Right lobe of liver (tissue), 6 donors: Measurements from ENCODE around the gene ENOX1. TPM values are rescaled to one million over a fixed set of nuclear protein-coding genes. Genes with fewer than 3 reads are reported as not detected.

ENCODE experiments used
- ATAC-seq, 4 donors: fragments of 200-7000 bp; cut with Tn5 transposase; one replicate each; pipeline ENCODE4 v1.9.1; 2020; ENCODE audit warnings: mild to moderate bottlenecking in 4 of 4, moderate library complexity in 4 of 4
- DNase-seq, 3 donors: peaks; one replicate each; pipeline ENCODE4 v3.0.0-alpha.2; 2020
- H3K27ac ChIP-seq, 3 donors: fragments of 200-600 bp; one replicate each; pipeline ENCODE4 v1.8.0; 2022
- H3K27me3 ChIP-seq, 2 donors: fragments of 200-600 bp; one replicate each; pipeline ENCODE4 v1.8.0; 2022
- H3K36me3 ChIP-seq, 4 donors: fragments of 200-600 bp; sonication (generic) in 1 of 4; one replicate each; pipeline versions ENCODE4 v1.5.1 to v1.8.0; 2017 to 2022; ENCODE audit warnings: control low read depth in 1 of 4
- H3K4me1 ChIP-seq, 4 donors: fragments of 200-600 bp; sonication (generic) in 1 of 4; one replicate each; pipeline versions ENCODE4 v1.5.1 to v1.8.0; 2017 to 2022; ENCODE audit warnings: control low read depth in 1 of 4
- H3K4me3 ChIP-seq, 3 donors: fragments of 200-600 bp; one replicate each; pipeline ENCODE4 v1.8.0; 2022
- H3K9me3 ChIP-seq, 4 donors: fragments of 200-600 bp; sonication (generic) in 1 of 4; one replicate each; pipeline versions ENCODE4 v1.5.1 to v1.8.0; 2017 to 2022; ENCODE audit warnings: control low read depth in 1 of 4
- POLR2A ChIP-seq: fragments of 450-650 bp; IDR thresholded peaks from one replicate; pipeline ENCODE4 v1.6.1; 2017; ENCODE audit warnings: antibody characterized with exemption, mild to moderate bottlenecking
- WGBS: methylation state at CpG from one replicate; pipeline ENCODE4 v1.1.6; 2018; ENCODE audit warnings: low coverage, low lambda C conversion rate; ENCODE audit not compliant: insufficient coverage; ENCODE audit errors: missing lambda C conversion rate; 5-methylcytosine and 5-hydroxymethylcytosine counted together
- intact Hi-C, 2 donors: fragments of 100-400 bp; cut with DNase I; formaldehyde crosslinking; loops; one replicate each; pipeline versions ENCODE4 v1.11.2 to v1.14.1; 2022
- total RNA-seq, 6 experiments: library from RNA; depleted of rRNA in 2 of 6; stranded (reverse); fragments of >200 nt in 2 of 6; fragmentation: NEBNext Ultra II Directional in 3 of 6; extraction: Animal tissue kit (Norgen Biotek cat#: 25700) in 3 of 6; gene quantifications; one replicate each; pipeline versions ENCODE4 v1.1.0 to v1.2.4, GENCODE V29; 2016 to 2023
- TF ChIP-seq, protein P1 (sequence below), 4 donors: fragments of 200-600 bp in 3 of 4; fragments of 450-650 bp in 1 of 4; IDR thresholded peaks; one replicate each; pipeline versions ENCODE4 v1.5.1 to v1.8.0; 2016 to 2022; ENCODE audit warnings: antibody characterized with exemption in 4 of 4, mild to moderate bottlenecking in 2 of 4
- donor health status: DM: no; HTN: yes; CAD: no.
- donor health status: DM: no; HTN: no; CAD: no.
- donor health status: DM: no; HTN: no; CAD: no.
- donor health status: DM: no; HTN: yes; CAD: no.
- donor health status: DM: no; HTN: yes; CAD: no.

The ENOX1 gene
- total RNA-seq, 6 experiments from 2014 or later, result 0.07 to 0.16 TPM; not detected in 4

DNA sequence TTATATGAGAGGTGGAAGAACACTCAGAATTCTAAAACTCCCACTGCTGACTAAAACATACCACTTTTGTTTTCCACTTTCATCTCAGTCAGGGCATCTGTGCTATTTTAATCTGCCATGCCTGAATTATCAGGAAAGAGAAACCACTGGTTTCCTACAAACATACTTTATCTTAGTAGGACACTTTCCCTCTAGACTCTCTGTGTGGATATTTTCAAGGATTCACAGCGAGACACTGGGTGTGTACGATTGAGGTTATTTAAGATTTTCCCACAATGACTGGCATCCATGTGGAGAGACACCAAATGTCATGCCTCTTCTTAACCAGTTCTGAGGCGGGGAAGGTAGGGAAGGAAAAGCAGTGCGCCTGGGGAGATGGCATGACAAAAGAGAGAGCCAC lies 212.2 kb downstream of the ENOX1 start:
- Histone ChIP-seq H3K4me3 (no peak overlapping the region), H3K27ac (no peak overlapping the region), H3K4me1 (no peaks in the 10 kb centered on the region), H3K27me3 (no peaks in the 10 kb centered on the region), H3K36me3 (no peaks in the 10 kb centered on the region), H3K9me3 (no peaks in the 10 kb centered on the region)
- intact Hi-C loops, result no loop called here
- ATAC-seq (no peak), DNase-seq (no peak)
- 61% methylated on average over 4 of the region's 4 CpGs for WGBS
- TF ChIP-seq, protein P1, sequence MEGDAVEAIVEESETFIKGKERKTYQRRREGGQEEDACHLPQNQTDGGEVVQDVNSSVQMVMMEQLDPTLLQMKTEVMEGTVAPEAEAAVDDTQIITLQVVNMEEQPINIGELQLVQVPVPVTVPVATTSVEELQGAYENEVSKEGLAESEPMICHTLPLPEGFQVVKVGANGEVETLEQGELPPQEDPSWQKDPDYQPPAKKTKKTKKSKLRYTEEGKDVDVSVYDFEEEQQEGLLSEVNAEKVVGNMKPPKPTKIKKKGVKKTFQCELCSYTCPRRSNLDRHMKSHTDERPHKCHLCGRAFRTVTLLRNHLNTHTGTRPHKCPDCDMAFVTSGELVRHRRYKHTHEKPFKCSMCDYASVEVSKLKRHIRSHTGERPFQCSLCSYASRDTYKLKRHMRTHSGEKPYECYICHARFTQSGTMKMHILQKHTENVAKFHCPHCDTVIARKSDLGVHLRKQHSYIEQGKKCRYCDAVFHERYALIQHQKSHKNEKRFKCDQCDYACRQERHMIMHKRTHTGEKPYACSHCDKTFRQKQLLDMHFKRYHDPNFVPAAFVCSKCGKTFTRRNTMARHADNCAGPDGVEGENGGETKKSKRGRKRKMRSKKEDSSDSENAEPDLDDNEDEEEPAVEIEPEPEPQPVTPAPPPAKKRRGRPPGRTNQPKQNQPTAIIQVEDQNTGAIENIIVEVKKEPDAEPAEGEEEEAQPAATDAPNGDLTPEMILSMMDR (IDR thresholded peaks at IDR 0.05), result no peak

DNA sequence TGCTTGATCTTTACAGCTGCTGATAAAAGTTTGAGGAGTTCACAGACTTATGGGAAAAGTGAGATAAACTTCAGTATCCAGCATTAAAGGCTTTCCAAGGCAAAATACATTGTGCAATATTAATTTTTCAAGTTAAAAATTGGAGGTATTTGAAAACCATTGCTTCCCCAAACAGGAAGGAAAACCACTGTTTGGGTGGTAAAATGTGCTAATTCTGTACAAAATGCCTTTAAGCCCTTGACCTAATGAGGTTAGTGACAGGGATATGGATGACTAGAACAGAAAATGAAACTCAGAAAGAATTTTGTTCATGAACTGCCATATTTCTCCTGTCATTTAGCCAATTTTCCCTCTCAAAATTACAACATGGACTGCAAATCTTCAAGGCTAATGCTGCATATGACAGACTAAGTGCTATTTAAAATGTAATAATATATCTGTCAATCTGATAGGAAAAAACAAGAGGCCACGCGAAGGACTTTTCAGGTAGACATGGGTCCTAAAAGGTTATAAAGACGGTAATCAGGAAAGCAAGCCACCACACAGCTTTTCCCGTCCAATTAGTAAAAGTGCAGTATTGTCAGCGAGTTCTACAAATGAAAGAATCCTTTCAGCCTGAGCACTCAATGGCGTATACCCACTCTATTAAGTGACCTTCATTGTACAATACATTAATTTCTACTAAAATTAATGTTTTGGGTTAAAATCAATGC lies 212.8 kb downstream of the ENOX1 start:
- Histone ChIP-seq H3K36me3 (no peaks in the 10 kb centered on the region), H3K4me1 (no peaks in the 10 kb centered on the region), H3K4me3 (no peak overlapping the region), H3K27me3 (no peaks in the 10 kb centered on the region), H3K27ac (no peak overlapping the region), H3K9me3 (no peaks in the 10 kb centered on the region)
- no peak for DNase-seq
- intact Hi-C loops, result no loop called here
- 71% methylated on average over 6 of the region's 6 CpGs for WGBS
- no peak for ATAC-seq
- TF ChIP-seq, protein P1 (IDR thresholded peaks at IDR 0.05), result no peak
- no peak for TF ChIP-seq POLR2A

DNA sequence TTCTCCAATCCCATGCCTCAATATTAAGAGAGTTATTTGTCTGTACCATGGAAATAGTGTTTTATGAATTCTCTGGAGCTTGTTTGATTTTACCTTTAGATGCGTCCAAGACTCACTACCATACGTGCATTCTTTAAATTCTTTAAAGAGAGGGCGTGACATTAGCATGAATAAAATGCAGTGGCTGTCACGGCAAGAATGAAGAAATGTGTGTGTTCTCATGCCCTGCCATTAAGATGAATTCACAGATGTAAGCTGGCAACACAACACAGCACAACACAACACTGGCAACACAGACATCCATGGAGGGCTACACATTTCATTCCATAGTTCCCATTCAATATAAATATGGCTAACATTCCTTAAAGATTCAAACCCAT lies 213.4 kb downstream of the ENOX1 start:
- H3K36me3 ChIP-seq, result no peaks in the 10 kb centered on the region
- no peaks in the 10 kb centered on the region for H3K27me3 ChIP-seq
- intact Hi-C loops, result no loop called here
- no peak overlapping the region for H3K4me3 ChIP-seq
- H3K9me3 ChIP-seq, result no peaks in the 10 kb centered on the region
- no peak overlapping the region for H3K27ac ChIP-seq
- DNase-seq (no peak), ATAC-seq (no peak)
- 37% methylated on average over 4 of the region's 4 CpGs for WGBS
- H3K4me1 ChIP-seq, result no peaks in the 10 kb centered on the region
- TF ChIP-seq, protein P1 (IDR thresholded peaks at IDR 0.05), result no peak
- TF ChIP-seq POLR2A, result no peak

DNA sequence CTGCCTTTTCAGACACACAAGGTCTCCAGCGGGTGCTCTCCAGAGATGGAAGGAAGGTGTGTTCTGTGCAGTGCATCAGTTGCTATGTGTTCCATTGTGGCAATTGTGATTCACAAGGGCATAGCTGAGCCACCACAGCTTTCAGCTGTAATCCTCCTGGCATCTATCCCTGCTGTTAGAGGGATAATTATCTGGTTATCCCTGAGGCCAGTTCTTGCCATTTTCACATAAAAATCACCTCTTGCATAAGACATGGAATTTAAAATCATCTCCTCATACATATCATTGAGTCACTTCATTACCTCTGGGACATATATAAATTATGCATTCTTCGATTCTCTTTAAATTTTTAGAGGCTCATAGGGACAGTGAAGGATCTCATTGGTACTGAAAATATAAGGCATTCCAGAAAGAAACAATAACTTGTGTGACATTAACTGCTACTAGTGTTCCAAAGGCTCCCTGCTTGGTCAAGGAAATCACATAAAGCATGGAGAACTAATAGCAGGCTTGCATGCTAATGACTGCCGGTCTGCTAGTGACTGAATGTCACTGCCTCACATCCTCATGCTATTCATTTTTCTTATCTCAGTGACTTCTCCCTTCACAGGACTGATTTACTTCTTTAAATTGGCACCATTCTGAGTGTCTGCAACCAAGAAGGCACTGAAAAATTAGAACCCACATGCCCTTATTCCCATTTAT lies 214.0 kb downstream of the ENOX1 start:
- intact Hi-C loops, result no loop called here
- H3K4me3 ChIP-seq, result no peak overlapping the region
- TF ChIP-seq, protein P1 (IDR thresholded peaks at IDR 0.05), result no peak
- TF ChIP-seq POLR2A, result no peak
- no peak overlapping the region for H3K27ac ChIP-seq
- 72% methylated on average over 3 of the region's 3 CpGs for WGBS
- H3K36me3 ChIP-seq, result no peaks in the 10 kb centered on the region
- H3K27me3 ChIP-seq, result no peaks in the 10 kb centered on the region
- DNase-seq, result no peak
- H3K9me3 ChIP-seq, result no peaks in the 10 kb centered on the region
- no peaks in the 10 kb centered on the region for H3K4me1 ChIP-seq
- ATAC-seq, result no peak
